H1 (cell line): ENCODE data around the gene TNNT1. TPM values are rescaled to one million over a fixed set of nuclear protein-coding genes. Genes with fewer than 3 reads are reported as not detected.

ENCODE experiments used
- ASH2L ChIP-seq: fragments of 200-600, 300-600 bp; sonication (generic); IDR thresholded peaks from one replicate; pipeline ENCODE4 v1.7.1; 2017; ENCODE audit warnings: low read length
- CHD7 ChIP-seq: fragments of 300-600 bp; sonication (generic); IDR thresholded peaks from 2 replicates; pipeline ENCODE4 v1.7.1; 2012; ENCODE audit warnings: low read length, moderate library complexity, mild to moderate bottlenecking, inconsistent platforms; ENCODE audit not compliant: insufficient replicate concordance
- FOSL1 ChIP-seq: IDR thresholded peaks from 2 replicates; pipeline ENCODE4 v1.6.1; 2011; ENCODE audit warnings: mild to moderate bottlenecking, low read depth, low read length, moderate library complexity; ENCODE audit not compliant: insufficient read depth
- GABPA ChIP-seq: IDR thresholded peaks from 2 replicates; pipeline ENCODE4 v1.6.1; 2011; ENCODE audit warnings: mild to moderate bottlenecking, low read length, moderate library complexity, borderline replicate concordance; ENCODE audit not compliant: insufficient read depth
- POLR2AphosphoS5 ChIP-seq: IDR thresholded peaks from 2 replicates; pipeline ENCODE4 v1.6.1; 2011; ENCODE audit warnings: low read depth, low read length
- RNF2 ChIP-seq: fragments of 200-900, 300-1000 bp; sonication (generic); IDR thresholded peaks from 2 replicates; pipeline ENCODE4 v1.7.1; 2016; ENCODE audit warnings: borderline replicate concordance, low read depth, mild to moderate bottlenecking, antibody characterized with exemption, low read length; ENCODE audit not compliant: poor library complexity, severe bottlenecking; ENCODE audit errors: missing control alignments
- SIN3A ChIP-seq, 2 experiments: IDR thresholded peaks in 1 of 2; conservative IDR thresholded peaks in 1 of 2; 2 replicates each; pipeline ENCODE4 v1.6.1; 2011 to 2012; ENCODE audit warnings: low read length in 2 of 2, improper control_type of control experiment in 1 of 2, low read depth in 1 of 2, mild to moderate bottlenecking in 1 of 2
- SIX5 ChIP-seq: IDR thresholded peaks from 2 replicates; pipeline ENCODE4 v1.6.1; 2011; ENCODE audit warnings: mild to moderate bottlenecking, low read depth, low read length
- TCF12 ChIP-seq: IDR thresholded peaks from 2 replicates; pipeline ENCODE4 v1.6.1; 2011; ENCODE audit warnings: low read depth, mild to moderate bottlenecking, low read length
- TEAD4 ChIP-seq: IDR thresholded peaks from 2 replicates; pipeline ENCODE4 v1.6.1; 2012; ENCODE audit warnings: low read depth, low read length, inconsistent platforms, mixed read lengths
- polyA plus RNA-seq, 7 experiments: library from polyadenylated mRNA; depleted of rRNA in 3 of 7; stranded (reverse) in 5 of 7; unstranded in 2 of 7; fragments of >200 nt in 5 of 7; fragments of 200-250 nt in 2 of 7; gene quantifications; 1 replicate in 5 of 7; 2 replicates in 1 of 7; 4 replicates in 1 of 7; pipeline versions ENCODE4 v1.2.1 to v1.2.3, GENCODE V29; 2011 to 2013; ENCODE audit warnings: missing spikeins in 2 of 7, mixed read lengths in 2 of 7
- total RNA-seq: library from RNA; stranded (reverse); fragmentation: NEBNext Ultra II Directional; extraction: Animal tissue kit (Norgen Biotek cat#: 25700); gene quantifications from 2 replicates; pipeline ENCODE4 v1.2.1, GENCODE V29; 2021

TNNT1 gene
- total and polyA plus RNA-seq, 2 of the 8 experiments (the other 6 are each of a cell fraction or from before 2014, with no cell fraction given): 69.6 to 107 TPM

GRCh38 chr19:55165952-55166529, 17.0 kb upstream of the TNNT1 start (continued):
- no peak for TF ChIP-seq CHD7
- TF ChIP-seq SIN3A (conservative IDR thresholded peaks at IDR 0.05 in 1 of 2, IDR thresholded peaks at IDR 0.05 in 1 of 2; ENCODE audit: low read depth in 1 of 2, low read length in 2 of 2): peak; percentile 75 to 95; a peak in 2 of 4 replicates
- 0 out of 2 replicates have a peak, but pooled peaks have one; percentile 15 for TF ChIP-seq TCF12
- TF ChIP-seq FOSL1: 0 out of 2 replicates have a peak, but pooled peaks have one; percentile 44
- no peak for TF ChIP-seq TEAD4
- no peak for TF ChIP-seq POLR2AphosphoS5
- no peak for TF ChIP-seq ASH2L
- no peak for TF ChIP-seq RNF2
- TF ChIP-seq SIX5: peak; percentile 96
- TF ChIP-seq GABPA: 0 out of 2 replicates have a peak, but pooled peaks have one; percentile 28
